Ishikawa (cell line): ENCODE results near the gene TRIM36.

ENCODE experiments used
- CEBPB ChIP-seq: IDR thresholded peaks from 2 replicates; pipeline ENCODE4 v1.6.1; 2012
- TF ChIP-seq, protein P1 (sequence below): IDR thresholded peaks from 2 replicates; pipeline ENCODE4 v1.6.1; 2012; ENCODE audit warnings: low read depth, mild to moderate bottlenecking

DNA sequence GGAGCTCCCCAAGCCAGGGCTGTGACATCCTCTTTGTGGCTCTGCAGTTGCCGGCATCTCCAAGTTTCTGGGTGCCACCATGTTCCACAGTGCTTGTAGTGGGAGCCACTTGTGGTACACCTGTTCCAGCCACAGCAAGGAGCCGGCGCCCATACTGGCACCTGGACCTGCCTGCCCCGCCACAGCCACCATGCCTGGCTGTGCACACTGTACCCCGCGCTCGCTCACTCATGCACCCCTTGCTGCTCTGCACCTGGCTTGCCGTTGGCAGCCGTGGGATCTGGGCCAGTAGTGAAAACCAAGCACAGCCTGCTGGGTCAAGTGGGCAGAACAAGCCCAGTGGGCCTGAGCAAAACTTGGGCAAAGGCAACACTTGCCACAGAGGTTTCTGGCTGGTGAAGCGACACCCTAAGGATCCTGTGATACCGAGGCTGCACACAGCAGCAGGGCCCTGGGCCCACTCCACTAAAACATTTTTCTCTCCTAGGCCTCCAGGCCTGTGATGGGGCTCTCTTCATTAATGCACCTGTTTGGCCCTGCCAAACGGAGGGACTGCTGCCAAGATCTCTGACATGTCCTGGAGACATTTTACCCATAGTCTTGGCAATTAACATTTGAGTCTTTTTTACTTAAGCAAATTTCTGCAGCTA lies 2.8 kb downstream of the TRIM36 start:
- TF ChIP-seq, protein P1, sequence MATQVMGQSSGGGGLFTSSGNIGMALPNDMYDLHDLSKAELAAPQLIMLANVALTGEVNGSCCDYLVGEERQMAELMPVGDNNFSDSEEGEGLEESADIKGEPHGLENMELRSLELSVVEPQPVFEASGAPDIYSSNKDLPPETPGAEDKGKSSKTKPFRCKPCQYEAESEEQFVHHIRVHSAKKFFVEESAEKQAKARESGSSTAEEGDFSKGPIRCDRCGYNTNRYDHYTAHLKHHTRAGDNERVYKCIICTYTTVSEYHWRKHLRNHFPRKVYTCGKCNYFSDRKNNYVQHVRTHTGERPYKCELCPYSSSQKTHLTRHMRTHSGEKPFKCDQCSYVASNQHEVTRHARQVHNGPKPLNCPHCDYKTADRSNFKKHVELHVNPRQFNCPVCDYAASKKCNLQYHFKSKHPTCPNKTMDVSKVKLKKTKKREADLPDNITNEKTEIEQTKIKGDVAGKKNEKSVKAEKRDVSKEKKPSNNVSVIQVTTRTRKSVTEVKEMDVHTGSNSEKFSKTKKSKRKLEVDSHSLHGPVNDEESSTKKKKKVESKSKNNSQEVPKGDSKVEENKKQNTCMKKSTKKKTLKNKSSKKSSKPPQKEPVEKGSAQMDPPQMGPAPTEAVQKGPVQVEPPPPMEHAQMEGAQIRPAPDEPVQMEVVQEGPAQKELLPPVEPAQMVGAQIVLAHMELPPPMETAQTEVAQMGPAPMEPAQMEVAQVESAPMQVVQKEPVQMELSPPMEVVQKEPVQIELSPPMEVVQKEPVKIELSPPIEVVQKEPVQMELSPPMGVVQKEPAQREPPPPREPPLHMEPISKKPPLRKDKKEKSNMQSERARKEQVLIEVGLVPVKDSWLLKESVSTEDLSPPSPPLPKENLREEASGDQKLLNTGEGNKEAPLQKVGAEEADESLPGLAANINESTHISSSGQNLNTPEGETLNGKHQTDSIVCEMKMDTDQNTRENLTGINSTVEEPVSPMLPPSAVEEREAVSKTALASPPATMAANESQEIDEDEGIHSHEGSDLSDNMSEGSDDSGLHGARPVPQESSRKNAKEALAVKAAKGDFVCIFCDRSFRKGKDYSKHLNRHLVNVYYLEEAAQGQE: no peak
- no peak for TF ChIP-seq CEBPB
